Epithelial cell of proximal tubule (primary cell): ENCODE data around the gene C18orf54. TPM values are rescaled to one million over a fixed set of nuclear protein-coding genes. Genes with fewer than 3 reads are reported as not detected.

Source experiments
- DNase-seq: peaks from one replicate; pipeline ENCODE4 v3.0.0-alpha.2; 2011; ENCODE audit warnings: low read depth
- H3K4me3 ChIP-seq: 2 replicates; pipeline ENCODE4 v1.5.1; 2011; ENCODE audit warnings: low read depth, mild to moderate bottlenecking, low read length
- CTCF ChIP-seq: conservative IDR thresholded peaks from 2 replicates; pipeline ENCODE4 v1.5.1; 2012; ENCODE audit warnings: low read depth, mild to moderate bottlenecking, low read length
- total RNA-seq: library from RNA; depleted of rRNA; stranded (reverse); fragments of >200 nt; gene quantifications from 2 replicates; pipeline ENCODE4 v1.2.3, GENCODE V29; 2015

Gene C18orf54
- total RNA-seq, 1 donor from 2014 or later: 12.9 TPM

- TF ChIP-seq CTCF: no peak
- DNase-seq: no peak
- no peak overlapping the region for H3K4me3 ChIP-seq
Measured at GRCh38 chr18:54396760-54397159, 39.1 kb downstream of the C18orf54 start.

GRCh38 chr18:54405290-54405689 is 47.6 kb downstream of the C18orf54 start:
- no peak overlapping the region for H3K4me3 ChIP-seq
- TF ChIP-seq CTCF: no peak
- DNase-seq: no peak

GRCh38 chr18:54411781-54412180 is 54.1 kb downstream of the C18orf54 start:
- no peak overlapping the region for H3K4me3 ChIP-seq
- DNase-seq: no peak
- TF ChIP-seq CTCF: no peak

- no peak for TF ChIP-seq CTCF
- DNase-seq: no peak
- no peak overlapping the region for H3K4me3 ChIP-seq
Measured at GRCh38 chr18:54415086-54415485, 57.4 kb downstream of the C18orf54 start.

GRCh38 chr18:54416436-54416835 is 58.7 kb downstream of the C18orf54 start:
- TF ChIP-seq CTCF: no peak
- peak; percentile 52 for DNase-seq
- H3K4me3 ChIP-seq: no peak overlapping the region

- H3K4me3 ChIP-seq: no peak overlapping the region
- no peak for TF ChIP-seq CTCF
- DNase-seq: no peak
Measured at GRCh38 chr18:54423831-54424230, 66.1 kb downstream of the C18orf54 start.

- H3K4me3 ChIP-seq: no peak overlapping the region
- TF ChIP-seq CTCF: no peak
- DNase-seq: no peak
Measured at GRCh38 chr18:54426085-54426665, 68.5 kb downstream of the C18orf54 start.
